ENCODE measurements around the gene SLC35C1.
"Not testable (repeated sequence)": the region's sequence is repeated elsewhere in the genome, so short reads cannot be mapped to it uniquely, and the experiment has no call there.

SLC35C1 gene

GRCh38 chr11:45791524-45791923 lies 13.4 kb upstream of the SLC35C1 start:
- DNase-seq = no peak

- DNase-seq = peak; percentile 48
Observed at GRCh38 chr11:45794169-45794568, 10.8 kb upstream of the SLC35C1 start.

DNA sequence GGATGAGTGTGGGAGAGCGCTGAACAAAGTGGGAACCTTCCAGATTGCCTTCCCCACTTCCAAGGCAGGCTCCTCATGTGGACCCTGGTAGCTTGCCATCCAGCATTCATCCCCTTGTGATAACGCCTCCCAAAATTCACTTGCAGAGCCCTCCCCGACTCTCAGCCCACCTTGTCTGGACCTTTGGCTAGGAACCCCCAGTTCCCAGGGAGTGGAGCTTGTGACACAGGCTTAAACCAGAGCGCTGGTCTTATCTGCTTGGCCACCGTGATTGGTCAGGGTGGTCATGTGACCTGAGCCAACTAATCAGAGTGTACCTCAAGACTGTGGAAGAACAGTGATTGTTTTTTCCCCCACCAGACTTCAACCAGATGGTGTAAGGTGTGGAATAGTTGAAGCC lies 9.6 kb upstream of the SLC35C1 start:
- DNase-seq = no peak

DNA sequence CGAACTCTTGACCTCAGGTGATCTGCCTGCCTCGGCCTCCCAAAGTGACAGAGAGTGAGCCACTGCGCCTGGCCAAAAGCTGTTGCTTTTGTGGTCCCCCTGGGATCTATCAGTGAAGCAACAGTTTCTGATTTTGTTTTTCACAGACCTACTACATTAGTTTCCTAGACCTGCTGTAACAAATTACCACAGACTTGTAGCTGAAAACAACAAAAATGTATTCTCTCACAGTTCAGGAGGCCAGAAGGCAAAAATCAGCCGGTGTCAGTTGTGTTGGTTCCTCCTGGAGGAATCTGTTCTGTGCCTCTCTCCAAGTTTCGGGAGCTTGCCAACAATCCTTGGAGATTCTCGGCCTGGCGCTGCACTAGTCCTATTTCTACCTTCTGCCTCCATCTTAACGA lies 8.5 kb upstream of the SLC35C1 start:
- no peak for DNase-seq

- DNase-seq = peak; percentile 49
Observed at GRCh38 chr11:45798793-45799441, 6.0 kb upstream of the SLC35C1 start.

DNA sequence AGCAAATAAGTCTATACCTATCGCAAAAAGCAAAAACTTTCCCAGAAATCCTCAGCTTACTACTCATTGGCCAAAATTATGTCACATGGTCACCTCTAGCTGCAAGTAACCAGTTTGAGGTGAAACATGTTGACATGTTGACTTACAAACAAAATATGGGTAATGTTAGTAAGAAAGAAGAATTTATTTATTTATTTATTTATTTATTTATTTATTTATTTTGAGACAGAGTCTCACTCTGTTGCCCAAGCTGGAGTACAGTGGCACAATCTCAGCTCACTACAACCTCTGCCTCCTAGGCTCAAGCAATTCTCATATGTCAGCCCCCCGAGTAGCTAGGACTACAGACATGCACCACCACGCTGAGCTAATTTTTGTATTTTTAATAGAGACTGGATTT lies 5.4 kb upstream of the SLC35C1 start:
- DNase-seq = no peak

- no peak for DNase-seq
Observed at GRCh38 chr11:45800261-45800660, 4.7 kb upstream of the SLC35C1 start.

DNA sequence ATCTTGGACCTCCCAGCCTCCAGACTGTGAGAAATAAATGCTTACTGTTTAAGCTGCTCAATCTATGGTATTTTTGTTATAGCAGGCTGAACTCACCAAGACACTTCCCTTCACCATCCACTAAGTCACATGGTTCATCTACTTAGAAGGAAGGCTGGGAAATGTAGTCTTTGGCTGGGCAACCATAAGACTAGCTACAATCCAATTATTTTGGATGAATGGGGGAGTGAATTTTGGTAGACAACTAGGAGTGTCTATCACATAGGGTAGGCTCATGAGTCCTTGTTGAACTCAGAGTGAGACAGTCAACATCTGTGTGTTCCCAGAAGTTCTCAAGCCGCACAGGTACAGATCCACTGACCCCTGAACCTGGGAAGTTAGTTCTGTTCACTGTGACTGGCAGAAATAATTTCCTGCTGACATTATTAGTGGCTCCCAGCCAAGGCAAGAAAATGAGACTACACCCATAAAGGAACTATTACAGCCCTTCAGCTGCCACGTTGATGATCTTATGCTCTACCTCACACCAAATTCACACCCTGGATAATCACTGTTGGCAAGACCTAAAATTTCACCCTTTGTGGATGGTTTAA lies 3.1 kb upstream of the SLC35C1 start:
- DNase-seq = no peak

DNA sequence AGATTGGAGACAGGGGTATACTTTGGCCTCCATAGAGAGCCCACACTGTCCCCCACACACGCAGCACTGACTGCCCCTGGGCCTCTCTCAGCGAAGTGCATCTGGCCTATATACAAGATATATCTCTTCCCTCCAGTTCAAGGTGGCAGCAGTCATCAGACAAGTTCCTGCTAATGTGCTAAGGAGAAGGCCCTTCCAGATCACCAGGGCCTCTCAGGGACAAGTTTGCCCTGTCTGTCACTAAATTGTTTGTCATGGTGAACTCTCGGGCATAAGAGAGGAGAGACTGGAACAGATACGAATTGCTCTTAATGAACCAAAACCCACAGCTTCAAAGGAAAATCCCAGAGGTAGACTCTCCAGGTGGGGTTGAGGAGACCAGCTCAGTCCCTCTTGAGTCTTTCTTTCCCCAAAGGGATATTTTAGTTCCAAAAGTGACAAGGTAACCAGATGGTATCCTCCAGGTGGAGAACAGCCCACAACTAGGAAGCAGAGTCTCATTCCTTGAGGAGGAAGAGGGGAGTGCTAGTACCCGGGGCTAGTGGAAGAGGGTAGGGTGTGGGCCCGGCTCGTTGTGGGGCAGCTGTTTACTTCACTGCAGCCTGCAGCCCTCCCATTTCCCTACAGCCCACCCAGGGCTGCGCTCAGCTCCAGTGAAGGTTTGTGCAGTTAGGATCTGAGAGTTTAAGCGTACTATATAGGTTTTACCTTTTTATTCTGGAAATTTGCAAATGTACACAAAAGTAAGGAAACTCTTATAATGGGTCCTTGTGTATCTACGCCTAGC lies 2.2 kb upstream of the SLC35C1 start:
- no peak for DNase-seq

DNA sequence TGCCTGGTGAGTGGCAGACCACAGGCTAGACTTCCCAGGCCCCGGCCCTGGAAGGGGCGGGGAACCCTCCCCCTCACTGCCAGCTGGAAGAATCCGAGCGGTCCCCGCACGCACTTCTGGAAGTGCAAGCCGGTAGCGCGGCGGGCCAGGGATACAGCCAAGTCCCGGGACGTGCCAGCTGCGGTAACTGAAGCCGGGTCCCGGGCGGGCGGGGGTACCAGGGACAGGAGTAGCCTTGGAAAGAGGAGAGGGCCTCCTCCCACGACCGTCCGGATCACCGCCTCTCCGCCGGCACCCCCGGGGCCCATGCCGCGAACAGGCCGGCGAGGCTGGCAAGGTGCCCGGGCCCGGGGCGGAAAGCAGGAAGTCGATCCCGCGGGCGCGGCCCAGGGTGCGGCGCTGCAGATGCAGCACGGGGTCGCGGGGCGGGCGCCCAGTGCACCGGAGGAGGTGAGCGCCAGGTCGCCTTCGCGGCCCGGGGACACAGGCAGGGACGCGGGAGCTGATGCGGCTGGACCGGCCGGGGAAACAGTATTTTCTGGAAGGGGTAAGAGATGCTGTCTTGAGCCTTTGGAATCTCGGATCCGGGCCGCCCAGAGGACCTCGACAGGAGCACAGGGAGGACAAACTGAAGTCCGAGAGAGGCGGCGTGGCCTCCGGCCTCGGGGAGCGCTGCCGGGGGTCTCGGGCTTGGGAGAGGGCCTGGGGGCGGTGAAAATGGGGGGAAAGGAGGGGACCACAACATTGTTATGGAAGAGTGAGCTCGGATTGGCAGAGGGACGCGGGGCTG lies 783 bp upstream of the SLC35C1 start:
- DNase-seq = no peak

DNA sequence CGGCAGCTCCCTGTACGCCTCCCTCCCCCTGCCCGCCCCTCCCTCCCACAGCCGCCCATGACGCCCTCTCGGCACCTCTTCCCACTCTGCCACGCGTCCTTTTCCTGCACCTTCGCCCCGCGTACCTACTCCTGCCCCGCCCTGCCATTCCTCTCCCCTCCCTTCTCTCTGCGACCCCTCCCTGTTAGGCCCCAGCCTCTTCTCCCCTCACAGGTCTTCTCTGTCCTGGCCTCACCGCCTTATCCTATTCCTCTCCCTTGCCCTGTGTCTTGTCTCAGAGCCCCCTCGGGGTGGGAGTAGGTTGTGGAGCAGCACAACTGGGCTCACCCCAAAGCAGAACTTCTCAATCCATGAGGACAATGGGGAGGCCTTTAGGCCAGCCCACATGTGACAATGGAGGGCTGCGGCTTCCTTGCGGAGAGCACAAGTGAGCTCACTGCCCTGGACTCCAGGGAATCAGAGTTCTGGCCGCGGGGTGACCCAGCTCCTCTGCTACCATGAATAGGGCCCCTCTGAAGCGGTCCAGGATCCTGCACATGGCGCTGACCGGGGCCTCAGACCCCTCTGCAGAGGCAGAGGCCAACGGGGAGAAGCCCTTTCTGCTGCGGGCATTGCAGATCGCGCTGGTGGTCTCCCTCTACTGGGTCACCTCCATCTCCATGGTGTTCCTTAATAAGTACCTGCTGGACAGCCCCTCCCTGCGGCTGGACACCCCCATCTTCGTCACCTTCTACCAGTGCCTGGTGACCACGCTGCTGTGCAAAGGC lies 539 bp downstream of the SLC35C1 start:
- DNase-seq = no peak

- DNase-seq = no peak
Observed at GRCh38 chr11:45806072-45806933, 1.4 kb downstream of the SLC35C1 start.

GRCh38 chr11:45806937-45807791 lies 2.2 kb downstream of the SLC35C1 start:
- DNase-seq = no peak

DNA sequence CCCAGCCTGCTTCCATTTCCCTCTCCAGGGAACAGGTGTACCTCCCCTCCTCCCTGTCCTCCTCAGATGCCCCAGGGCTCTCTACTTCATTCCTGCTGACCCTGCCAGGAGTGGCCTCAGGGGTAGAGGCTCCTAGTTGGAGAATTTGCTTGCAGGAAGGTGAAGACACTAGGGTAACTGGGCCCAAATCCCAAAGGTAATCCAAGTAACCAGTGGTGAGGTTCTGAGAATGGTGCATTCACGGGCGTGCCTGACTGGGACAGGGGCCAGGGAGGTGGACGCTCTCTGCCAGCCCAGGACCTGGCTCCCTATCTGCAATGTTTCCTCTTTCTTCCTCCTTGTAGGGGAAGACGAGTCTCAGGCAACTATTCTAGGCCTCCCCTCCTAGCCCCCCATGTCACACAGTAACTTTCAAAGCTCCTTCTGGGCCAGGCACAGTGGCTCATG lies 2.9 kb downstream of the SLC35C1 start:
- no peak for DNase-seq

GRCh38 chr11:45808427-45808826 lies 3.5 kb downstream of the SLC35C1 start:
- DNase-seq = not testable (repeated sequence)

DNA sequence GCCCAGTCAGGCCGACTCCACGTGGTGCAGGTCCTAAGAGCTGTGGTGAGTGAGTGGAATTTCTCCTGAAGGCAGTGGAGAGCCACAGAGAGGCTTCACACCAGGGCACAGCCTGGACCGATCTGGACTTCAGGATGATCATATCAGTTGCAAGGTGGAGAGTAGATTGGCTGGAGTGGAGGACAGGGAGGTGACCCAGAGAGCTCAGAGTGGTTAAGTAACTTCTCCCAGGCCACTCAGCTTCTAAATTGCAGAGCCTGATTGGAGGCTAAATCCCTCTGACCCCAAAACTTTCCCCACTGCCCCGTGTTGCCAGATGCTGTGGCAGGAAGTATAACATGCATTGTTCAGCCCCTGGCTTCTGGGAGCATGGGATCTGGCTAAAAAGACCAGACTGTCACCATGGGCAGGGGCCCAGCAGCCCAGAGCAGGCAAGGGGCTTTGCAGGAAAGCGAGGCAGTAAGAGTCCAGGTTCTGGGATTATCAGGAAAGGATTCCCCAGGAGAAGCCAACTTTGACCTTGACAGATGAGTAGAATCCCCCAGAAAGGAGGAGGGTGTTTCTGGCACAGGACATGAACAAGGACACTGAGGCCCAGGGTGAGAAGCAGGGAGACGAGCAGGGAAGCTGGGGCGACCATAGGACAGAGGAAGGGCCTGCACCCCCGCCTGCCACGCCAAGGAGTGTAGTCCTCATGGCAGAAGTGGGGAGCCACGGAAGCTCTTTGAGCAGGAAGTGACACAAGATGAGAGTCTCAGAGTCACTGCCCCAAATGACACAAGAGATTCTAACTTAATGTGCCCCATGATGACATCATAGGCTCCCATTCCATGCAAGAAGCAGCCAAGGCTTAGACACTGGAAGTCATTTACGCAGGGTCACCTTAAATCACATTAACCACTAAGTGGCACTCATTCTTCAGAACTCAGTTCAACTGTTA lies 4.8 kb downstream of the SLC35C1 start:
- no peak for DNase-seq

GRCh38 chr11:45810431-45811108 lies 5.6 kb downstream of the SLC35C1 start:
- no peak for DNase-seq

GRCh38 chr11:45811109-45811435 lies 6.1 kb downstream of the SLC35C1 start:
- DNase-seq = no peak

All from NCI-H510A treated with DMSO at 0.1 percent for 48 hours (cell line).